HepG2 (cell line): Measurements from ENCODE around the gene MBD3. TPM values are rescaled to one million over a fixed set of nuclear protein-coding genes. Genes with fewer than 3 reads are reported as not detected.

Experiments
- FUBP1 ChIP-seq: sonication (generic); formaldehyde crosslinking; IDR thresholded peaks from 2 replicates; pipeline ENCODE4 v1.5.1; 2020; ENCODE audit warnings: missing genetic modification reagents, mild to moderate bottlenecking, borderline replicate concordance
- JUN ChIP-seq: sonication (generic); formaldehyde crosslinking; IDR thresholded peaks from 2 replicates; pipeline ENCODE4 v1.4.0; 2020; ENCODE audit warnings: mild to moderate bottlenecking, missing genetic modification reagents
- KLF6 ChIP-seq: IDR thresholded peaks from 2 replicates; pipeline ENCODE4 v1.8.0; 2016; ENCODE audit warnings: missing biosample characterization, missing genetic modification reagents
- PTBP1 ChIP-seq: fragments of 200-400 bp; formaldehyde crosslinking; IDR thresholded peaks from 2 replicates; pipeline ENCODE4 v1.6.1; 2018; ENCODE audit warnings: low read length, low read depth; ENCODE audit not compliant: poor library complexity, severe bottlenecking
- RBFOX2 ChIP-seq: fragments of 200-400 bp; formaldehyde crosslinking; IDR thresholded peaks from 2 replicates; pipeline ENCODE4 v1.6.1; 2017; ENCODE audit warnings: low read depth, mild to moderate bottlenecking, low read length
- RBM39 ChIP-seq: fragments of 200-400 bp; formaldehyde crosslinking; IDR thresholded peaks from one replicate; pipeline ENCODE4 v1.6.1; 2018; ENCODE audit warnings: antibody characterized with exemption, mild to moderate bottlenecking, low read depth, low read length; ENCODE audit not compliant: poor library complexity, severe bottlenecking
- SAFB2 ChIP-seq: sonication (generic); formaldehyde crosslinking; IDR thresholded peaks from 2 replicates; pipeline ENCODE4 v1.5.1; 2020; ENCODE audit warnings: missing genetic modification reagents, low read depth, mild to moderate bottlenecking, borderline replicate concordance
- SIN3A ChIP-seq: IDR thresholded peaks from 2 replicates; pipeline ENCODE4 v1.6.1; 2011; ENCODE audit warnings: low read depth, mild to moderate bottlenecking, control low read depth, low read length, borderline replicate concordance
- SOX5 ChIP-seq: IDR thresholded peaks from 2 replicates; pipeline ENCODE4 v1.6.1; 2016; ENCODE audit warnings: borderline replicate concordance
- ZFP37 ChIP-seq: sonication (generic); formaldehyde crosslinking; IDR thresholded peaks from 2 replicates; pipeline ENCODE4 v1.4.0; 2020; ENCODE audit warnings: missing genetic modification reagents, borderline replicate concordance
- ZNF12 ChIP-seq: sonication (generic); formaldehyde crosslinking; IDR thresholded peaks from 2 replicates; pipeline ENCODE4 v1.5.0; 2020; ENCODE audit warnings: missing genetic modification reagents
- ZNF639 ChIP-seq: conservative IDR thresholded peaks from 2 replicates; pipeline ENCODE4 v1.6.1; 2018; ENCODE audit warnings: missing genetic modification reagents
- polyA plus RNA-seq, 8 experiments: library from polyadenylated mRNA; depleted of rRNA in 3 of 8; stranded (reverse) in 7 of 8; unstranded in 1 of 8; fragments of >200 nt; fragmentation: Illumina TruSeq in 4 of 8; extraction: Trizol in 4 of 8; gene quantifications; 2 replicates each; pipeline versions ENCODE4 v1.2.1 to v1.2.3, GENCODE V29; 2011 to 2016; ENCODE audit warnings: low read depth in 4 of 8, missing spikeins in 1 of 8, mixed read lengths in 1 of 8; ENCODE audit not compliant: insufficient read depth in 1 of 8
- total RNA-seq, 5 experiments: library from RNA; depleted of rRNA; stranded (reverse); fragments of >200 nt; fragmentation: Illumina TruSeq; extraction: Trizol; gene quantifications; 2 replicates each; pipeline ENCODE4 v1.2.3, GENCODE V29; 2016; ENCODE audit warnings: low read depth in 1 of 5
- TF ChIP-seq, protein P1 (sequence below): sonication (generic); formaldehyde crosslinking; IDR thresholded peaks from 2 replicates; pipeline ENCODE4 v1.4.0; 2020; ENCODE audit warnings: missing genetic modification reagents, borderline replicate concordance
- TF ChIP-seq, protein P2 (sequence below): sonication (generic); formaldehyde crosslinking; IDR thresholded peaks from 2 replicates; pipeline ENCODE4 v1.8.1; 2023; ENCODE audit warnings: mild to moderate bottlenecking, missing genetic modification reagents, borderline replicate concordance
- TF ChIP-seq, protein P3 (sequence below): sonication (generic); formaldehyde crosslinking; IDR thresholded peaks from 2 replicates; pipeline ENCODE4 v1.4.0; 2020; ENCODE audit warnings: missing genetic modification reagents
- TF ChIP-seq, protein P4 (sequence below): sonication (generic); formaldehyde crosslinking; IDR thresholded peaks from 2 replicates; pipeline ENCODE4 v1.8.0; 2022; ENCODE audit warnings: mild to moderate bottlenecking, missing genetic modification reagents, borderline replicate concordance

MBD3 gene
- total and polyA plus RNA-seq, 2 of the 13 experiments (the other 11 are each of a cell fraction or from before 2014, with no cell fraction given): 21.2 to 76.9 TPM

- TF ChIP-seq JUN (CRISPR knock-in tag) (no peak), RBFOX2 (no peak), ZFP37 (CRISPR knock-in tag) (peak; percentile 86), PTBP1 (no peak), SOX5 (CRISPR knock-in tag) (no peak), KLF6 (no peak), ZNF12 (no peak), FUBP1 (CRISPR knock-in tag) (no peak), SAFB2 (no peak), SIN3A (no peak), ZNF639 (CRISPR knock-in tag) (no peak), RBM39 (no peak)
- TF ChIP-seq, protein P1, sequence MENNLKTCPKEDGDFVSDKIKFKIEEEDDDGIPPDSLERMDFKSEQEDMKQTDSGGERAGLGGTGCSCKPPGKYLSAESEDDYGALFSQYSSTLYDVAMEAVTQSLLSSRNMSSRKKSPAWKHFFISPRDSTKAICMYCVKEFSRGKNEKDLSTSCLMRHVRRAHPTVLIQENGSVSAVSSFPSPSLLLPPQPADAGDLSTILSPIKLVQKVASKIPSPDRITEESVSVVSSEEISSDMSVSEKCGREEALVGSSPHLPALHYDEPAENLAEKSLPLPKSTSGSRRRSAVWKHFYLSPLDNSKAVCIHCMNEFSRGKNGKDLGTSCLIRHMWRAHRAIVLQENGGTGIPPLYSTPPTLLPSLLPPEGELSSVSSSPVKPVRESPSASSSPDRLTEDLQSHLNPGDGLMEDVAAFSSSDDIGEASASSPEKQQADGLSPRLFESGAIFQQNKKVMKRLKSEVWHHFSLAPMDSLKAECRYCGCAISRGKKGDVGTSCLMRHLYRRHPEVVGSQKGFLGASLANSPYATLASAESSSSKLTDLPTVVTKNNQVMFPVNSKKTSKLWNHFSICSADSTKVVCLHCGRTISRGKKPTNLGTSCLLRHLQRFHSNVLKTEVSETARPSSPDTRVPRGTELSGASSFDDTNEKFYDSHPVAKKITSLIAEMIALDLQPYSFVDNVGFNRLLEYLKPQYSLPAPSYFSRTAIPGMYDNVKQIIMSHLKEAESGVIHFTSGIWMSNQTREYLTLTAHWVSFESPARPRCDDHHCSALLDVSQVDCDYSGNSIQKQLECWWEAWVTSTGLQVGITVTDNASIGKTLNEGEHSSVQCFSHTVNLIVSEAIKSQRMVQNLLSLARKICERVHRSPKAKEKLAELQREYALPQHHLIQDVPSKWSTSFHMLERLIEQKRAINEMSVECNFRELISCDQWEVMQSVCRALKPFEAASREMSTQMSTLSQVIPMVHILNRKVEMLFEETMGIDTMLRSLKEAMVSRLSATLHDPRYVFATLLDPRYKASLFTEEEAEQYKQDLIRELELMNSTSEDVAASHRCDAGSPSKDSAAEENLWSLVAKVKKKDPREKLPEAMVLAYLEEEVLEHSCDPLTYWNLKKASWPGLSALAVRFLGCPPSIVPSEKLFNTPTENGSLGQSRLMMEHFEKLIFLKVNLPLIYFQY (CRISPR knock-in tag): no peak
- TF ChIP-seq, protein P2, sequence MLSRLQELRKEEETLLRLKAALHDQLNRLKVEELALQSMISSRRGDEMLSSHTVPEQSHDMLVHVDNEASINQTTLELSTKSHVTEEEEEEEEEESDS (CRISPR knock-in tag): no peak
- TF ChIP-seq, protein P3, sequence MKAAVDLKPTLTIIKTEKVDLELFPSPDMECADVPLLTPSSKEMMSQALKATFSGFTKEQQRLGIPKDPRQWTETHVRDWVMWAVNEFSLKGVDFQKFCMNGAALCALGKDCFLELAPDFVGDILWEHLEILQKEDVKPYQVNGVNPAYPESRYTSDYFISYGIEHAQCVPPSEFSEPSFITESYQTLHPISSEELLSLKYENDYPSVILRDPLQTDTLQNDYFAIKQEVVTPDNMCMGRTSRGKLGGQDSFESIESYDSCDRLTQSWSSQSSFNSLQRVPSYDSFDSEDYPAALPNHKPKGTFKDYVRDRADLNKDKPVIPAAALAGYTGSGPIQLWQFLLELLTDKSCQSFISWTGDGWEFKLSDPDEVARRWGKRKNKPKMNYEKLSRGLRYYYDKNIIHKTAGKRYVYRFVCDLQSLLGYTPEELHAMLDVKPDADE (CRISPR knock-in tag): no peak
- TF ChIP-seq, protein P4, sequence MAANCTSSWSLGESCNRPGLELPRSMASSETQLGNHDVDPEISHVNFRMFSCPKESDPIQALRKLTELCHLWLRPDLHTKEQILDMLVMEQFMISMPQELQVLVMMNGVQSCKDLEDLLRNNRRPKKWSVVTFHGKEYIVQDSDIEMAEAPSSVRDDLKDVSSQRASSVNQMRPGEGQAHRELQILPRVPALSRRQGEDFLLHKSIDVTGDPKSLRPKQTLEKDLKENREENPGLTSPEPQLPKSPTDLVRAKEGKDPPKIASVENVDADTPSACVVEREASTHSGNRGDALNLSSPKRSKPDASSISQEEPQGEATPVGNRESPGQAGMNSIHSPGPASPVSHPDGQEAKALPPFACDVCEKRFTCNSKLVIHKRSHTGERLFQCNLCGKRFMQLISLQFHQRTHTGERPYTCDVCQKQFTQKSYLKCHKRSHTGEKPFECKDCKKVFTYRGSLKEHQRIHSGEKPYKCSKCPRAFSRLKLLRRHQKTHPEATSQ (CRISPR knock-in tag): no peak
Observed at GRCh38 chr19:1587872-1588271, 4.8 kb downstream of the MBD3 start (continued).
